Neutrophil (primary cell): ENCODE measurements around the gene ATP6V1A.
A peak's percentile ranks its signal among the peaks of the same experiment; 100 is the strongest.

Source experiments
- H3K27ac ChIP-seq: fragments of 200-600 bp; sonication (generic); 2 replicates; pipeline ENCODE4 v1.5.1; 2016; ENCODE audit warnings: mild to moderate bottlenecking, moderate library complexity
- H3K27me3 ChIP-seq: fragments of 200-600 bp; sonication (generic); 2 replicates; pipeline ENCODE4 v1.6.0; 2016; ENCODE audit warnings: mild to moderate bottlenecking
- H3K36me3 ChIP-seq: fragments of 200-600 bp; sonication (generic); 2 replicates; pipeline ENCODE4 v1.5.1; 2017
- H3K4me1 ChIP-seq, 2 experiments: fragments of 200-600 bp in 1 of 2; sonication (generic) in 1 of 2; 1 replicate in 1 of 2; 2 replicates in 1 of 2; pipeline versions ENCODE4 v1.5.1 to v1.6.1; 2013 to 2016; ENCODE audit warnings: low read depth in 1 of 2, low read length in 1 of 2, mild to moderate bottlenecking in 1 of 2, moderate library complexity in 1 of 2; ENCODE audit not compliant: control insufficient read depth in 1 of 2, insufficient read depth in 1 of 2
- H3K4me3 ChIP-seq, 2 experiments: fragments of 200-600 bp in 1 of 2; sonication (generic) in 1 of 2; 1 replicate in 1 of 2; 2 replicates in 1 of 2; pipeline ENCODE4 v1.5.1; 2013 to 2016; ENCODE audit warnings: low read depth in 1 of 2, low read length in 1 of 2, mild to moderate bottlenecking in 1 of 2, moderate library complexity in 1 of 2
- H3K9me3 ChIP-seq: fragments of 200-600 bp; sonication (generic); 2 replicates; pipeline ENCODE4 v1.5.1; 2016
- TF ChIP-seq, protein P1 (sequence below): fragments of 200-600 bp; sonication (generic); IDR thresholded peaks from 2 replicates; pipeline ENCODE4 v1.5.1; 2016; ENCODE audit warnings: antibody characterized with exemption

ATP6V1A gene

GRCh38 chr3:113804661-113805060 is 57.8 kb downstream of the ATP6V1A start:
- peaks cover 95% of the 10 kb centered on the region for H3K36me3 ChIP-seq
- H3K4me3 ChIP-seq, result no peak overlapping the region
- H3K9me3 ChIP-seq, result no peaks in the 10 kb centered on the region
- H3K4me1 ChIP-seq, result no peaks in the 10 kb centered on the region
- no peaks in the 10 kb centered on the region for H3K27me3 ChIP-seq
- TF ChIP-seq, protein P1, sequence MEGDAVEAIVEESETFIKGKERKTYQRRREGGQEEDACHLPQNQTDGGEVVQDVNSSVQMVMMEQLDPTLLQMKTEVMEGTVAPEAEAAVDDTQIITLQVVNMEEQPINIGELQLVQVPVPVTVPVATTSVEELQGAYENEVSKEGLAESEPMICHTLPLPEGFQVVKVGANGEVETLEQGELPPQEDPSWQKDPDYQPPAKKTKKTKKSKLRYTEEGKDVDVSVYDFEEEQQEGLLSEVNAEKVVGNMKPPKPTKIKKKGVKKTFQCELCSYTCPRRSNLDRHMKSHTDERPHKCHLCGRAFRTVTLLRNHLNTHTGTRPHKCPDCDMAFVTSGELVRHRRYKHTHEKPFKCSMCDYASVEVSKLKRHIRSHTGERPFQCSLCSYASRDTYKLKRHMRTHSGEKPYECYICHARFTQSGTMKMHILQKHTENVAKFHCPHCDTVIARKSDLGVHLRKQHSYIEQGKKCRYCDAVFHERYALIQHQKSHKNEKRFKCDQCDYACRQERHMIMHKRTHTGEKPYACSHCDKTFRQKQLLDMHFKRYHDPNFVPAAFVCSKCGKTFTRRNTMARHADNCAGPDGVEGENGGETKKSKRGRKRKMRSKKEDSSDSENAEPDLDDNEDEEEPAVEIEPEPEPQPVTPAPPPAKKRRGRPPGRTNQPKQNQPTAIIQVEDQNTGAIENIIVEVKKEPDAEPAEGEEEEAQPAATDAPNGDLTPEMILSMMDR, result no peak
- peak overlapping the region; percentile 16 for H3K27ac ChIP-seq

DNA sequence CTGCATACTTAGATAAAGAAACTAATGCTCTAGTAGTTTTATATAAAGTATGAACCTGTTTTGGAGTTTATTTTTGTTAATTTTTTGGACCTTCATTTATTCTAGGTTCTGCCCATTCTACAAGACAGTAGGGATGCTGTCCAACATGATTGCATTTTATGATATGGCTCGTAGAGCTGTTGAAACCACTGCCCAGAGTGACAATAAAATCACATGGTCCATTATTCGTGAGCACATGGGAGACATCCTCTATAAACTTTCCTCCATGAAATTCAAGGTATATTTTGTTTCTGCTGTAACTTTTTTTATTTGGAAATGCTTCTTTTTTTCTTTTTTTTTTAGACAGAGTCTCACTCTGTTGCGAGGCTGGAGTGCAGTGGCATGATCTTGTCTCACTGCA is 58.4 kb downstream of the ATP6V1A start:
- peaks cover 95% of the 10 kb centered on the region for H3K36me3 ChIP-seq
- no peaks in the 10 kb centered on the region for H3K9me3 ChIP-seq
- no peaks in the 10 kb centered on the region for H3K27me3 ChIP-seq
- no peak overlapping the region for H3K4me3 ChIP-seq
- H3K27ac ChIP-seq, result peak overlapping the region; percentile 16
- H3K4me1 ChIP-seq, result no peaks in the 10 kb centered on the region
- TF ChIP-seq, protein P1, result no peak

DNA sequence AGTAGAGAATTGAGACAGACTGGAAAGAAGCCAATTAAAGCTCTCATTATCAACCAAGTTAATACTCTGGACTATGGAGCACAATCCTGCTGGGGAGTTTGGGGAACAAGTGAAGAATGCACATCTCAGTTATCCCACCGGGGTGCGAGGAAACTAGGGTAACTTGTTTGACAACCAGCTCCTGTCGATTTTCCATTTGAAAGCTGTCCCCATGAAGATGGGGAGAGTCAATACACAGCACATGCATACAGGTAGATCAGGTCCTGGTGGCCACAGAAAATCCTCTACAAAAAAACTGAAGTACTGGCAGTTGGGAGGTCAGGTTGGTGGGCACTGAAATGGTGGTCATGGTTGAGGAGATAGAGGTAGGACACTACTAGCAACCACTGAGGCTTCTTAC is 66.0 kb downstream of the ATP6V1A start:
- no peak overlapping the region for H3K27ac ChIP-seq
- no peaks in the 10 kb centered on the region for H3K9me3 ChIP-seq
- no peaks in the 10 kb centered on the region for H3K4me1 ChIP-seq
- TF ChIP-seq, protein P1, result no peak
- peaks cover 44% of the 10 kb centered on the region for H3K36me3 ChIP-seq
- no peaks in the 10 kb centered on the region for H3K27me3 ChIP-seq
- H3K4me3 ChIP-seq, result no peak overlapping the region

GRCh38 chr3:113819866-113820265 is 73.0 kb downstream of the ATP6V1A start:
- TF ChIP-seq, protein P1, result no peak
- H3K36me3 ChIP-seq, result no peaks in the 10 kb centered on the region

DNA sequence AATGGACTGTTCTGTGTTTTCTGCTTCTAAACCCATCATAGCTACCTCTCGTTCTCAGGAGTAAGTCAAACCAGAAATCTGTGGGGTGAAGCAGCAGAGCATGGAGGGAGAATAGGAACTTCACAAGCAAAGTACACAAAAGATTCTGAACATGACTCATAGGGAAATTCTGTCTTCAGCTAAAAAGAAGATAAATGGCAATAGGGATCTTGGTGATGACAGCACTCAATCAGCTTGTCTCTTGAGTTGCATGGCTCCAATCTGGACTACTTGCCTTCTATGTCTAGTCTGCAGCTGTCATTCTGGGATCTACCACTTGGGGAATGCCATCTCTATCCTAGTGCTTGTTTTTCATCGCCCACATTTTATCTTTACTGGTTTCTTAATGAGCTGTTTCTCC is 78.3 kb downstream of the ATP6V1A start:
- TF ChIP-seq, protein P1, result peak; percentile 11
- peaks cover 12 to 16% of the 10 kb centered on the region in 2 experiments for H3K4me1 ChIP-seq
- H3K4me3 ChIP-seq, result no peak overlapping the region
- peak overlapping the region; percentile 2 for H3K27ac ChIP-seq
- H3K9me3 ChIP-seq, result no peaks in the 10 kb centered on the region
- H3K27me3 ChIP-seq, result no peaks in the 10 kb centered on the region
- H3K36me3 ChIP-seq, result no peaks in the 10 kb centered on the region

More at GRCh38 chr3:113819866-113820265, 73.0 kb downstream of the ATP6V1A start:
- Histone ChIP-seq H3K4me3 (no peak overlapping the region), H3K27me3 (no peaks in the 10 kb centered on the region), H3K4me1 (no peaks in the 10 kb centered on the region), H3K27ac (no peak overlapping the region), H3K9me3 (no peaks in the 10 kb centered on the region)

DNA sequence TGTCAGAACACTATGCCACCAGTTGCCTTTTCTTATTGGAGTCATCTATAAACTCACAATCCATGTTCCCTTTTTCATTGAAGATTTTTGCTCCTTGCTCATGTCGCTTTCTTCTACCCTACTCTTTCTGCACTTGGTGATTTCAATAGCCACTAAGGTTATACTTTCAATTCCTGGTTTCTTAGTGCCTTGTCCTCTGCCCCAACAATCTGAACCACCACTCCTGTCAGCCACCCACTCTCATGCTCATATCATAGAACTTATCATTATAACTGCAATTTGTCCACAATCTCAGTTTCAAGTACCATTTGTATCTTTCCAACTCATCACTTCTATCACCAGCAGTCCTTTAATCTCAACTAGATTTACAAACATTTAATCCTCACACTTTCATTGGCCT is 81.8 kb downstream of the ATP6V1A start:
- H3K4me1 ChIP-seq, result peaks cover 33 to 49% of the 10 kb centered on the region in 2 experiments
- H3K27me3 ChIP-seq, result no peaks in the 10 kb centered on the region
- no peak overlapping the region for H3K4me3 ChIP-seq
- TF ChIP-seq, protein P1, result no peak
- H3K9me3 ChIP-seq, result no peaks in the 10 kb centered on the region
- peak overlapping the region; percentile 94 for H3K27ac ChIP-seq
- H3K36me3 ChIP-seq, result no peaks in the 10 kb centered on the region
